Uterus (tissue), 2 donors: ENCODE measurements around the gene ANKDD1B.

Experiments used
- POLR2A ChIP-seq, 2 donors: fragments of 450-650 bp; IDR thresholded peaks; one replicate each; pipeline ENCODE4 v1.6.1; 2016; ENCODE audit warnings: antibody characterized with exemption in 2 of 2, mild to moderate bottlenecking in 1 of 2, moderate library complexity in 1 of 2
- TF ChIP-seq, protein P1 (sequence below), 4 experiments: fragments of 200-600 bp in 2 of 4; fragments of 450-650 bp in 2 of 4; sonication (generic) in 2 of 4; IDR thresholded peaks; one replicate each; pipeline ENCODE4 v1.5.1; 2016 to 2019; ENCODE audit warnings: antibody characterized with exemption in 4 of 4, mild to moderate bottlenecking in 2 of 4, moderate library complexity in 1 of 4

GRCh38 chr5:75685141-75685540 is 73.9 kb downstream of the ANKDD1B start:
- TF ChIP-seq, protein P1, sequence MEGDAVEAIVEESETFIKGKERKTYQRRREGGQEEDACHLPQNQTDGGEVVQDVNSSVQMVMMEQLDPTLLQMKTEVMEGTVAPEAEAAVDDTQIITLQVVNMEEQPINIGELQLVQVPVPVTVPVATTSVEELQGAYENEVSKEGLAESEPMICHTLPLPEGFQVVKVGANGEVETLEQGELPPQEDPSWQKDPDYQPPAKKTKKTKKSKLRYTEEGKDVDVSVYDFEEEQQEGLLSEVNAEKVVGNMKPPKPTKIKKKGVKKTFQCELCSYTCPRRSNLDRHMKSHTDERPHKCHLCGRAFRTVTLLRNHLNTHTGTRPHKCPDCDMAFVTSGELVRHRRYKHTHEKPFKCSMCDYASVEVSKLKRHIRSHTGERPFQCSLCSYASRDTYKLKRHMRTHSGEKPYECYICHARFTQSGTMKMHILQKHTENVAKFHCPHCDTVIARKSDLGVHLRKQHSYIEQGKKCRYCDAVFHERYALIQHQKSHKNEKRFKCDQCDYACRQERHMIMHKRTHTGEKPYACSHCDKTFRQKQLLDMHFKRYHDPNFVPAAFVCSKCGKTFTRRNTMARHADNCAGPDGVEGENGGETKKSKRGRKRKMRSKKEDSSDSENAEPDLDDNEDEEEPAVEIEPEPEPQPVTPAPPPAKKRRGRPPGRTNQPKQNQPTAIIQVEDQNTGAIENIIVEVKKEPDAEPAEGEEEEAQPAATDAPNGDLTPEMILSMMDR (IDR thresholded peaks at IDR 0.05), result no peak
- no peak for TF ChIP-seq POLR2A (IDR thresholded peaks at IDR 0.05)
